Vagina (tissue), 2 donors: Measurements from ENCODE around the gene CP. TPM values are rescaled to one million over a fixed set of nuclear protein-coding genes. Genes with fewer than 3 reads are reported as not detected.

Source experiments
- DNase-seq, 2 donors: peaks; one replicate each; pipeline ENCODE4 v3.0.0-alpha.2; 2017; ENCODE audit errors: extremely low spot score in 2 of 2
- H3K27ac ChIP-seq: fragments of 200-600 bp; sonication (generic); one replicate; pipeline ENCODE4 v1.5.1; 2019
- H3K27me3 ChIP-seq: fragments of 200-600 bp; sonication (generic); one replicate; pipeline ENCODE4 v1.5.1; 2019
- H3K36me3 ChIP-seq, 2 donors: fragments of 200-600 bp; sonication (generic); one replicate each; pipeline ENCODE4 v1.5.1; 2017 to 2019
- H3K4me1 ChIP-seq: fragments of 200-600 bp; sonication (generic); one replicate; pipeline ENCODE4 v1.5.1; 2019
- H3K4me3 ChIP-seq, 2 donors: fragments of 200-600 bp; sonication (generic); 1 replicate in 1 of 2; 2 replicates in 1 of 2; pipeline ENCODE4 v1.5.1; 2016 to 2019
- H3K9me3 ChIP-seq: fragments of 200-600 bp; sonication (generic); one replicate; pipeline ENCODE4 v1.5.1; 2019
- CTCF ChIP-seq, 3 experiments: fragments of 450-650 bp in 2 of 3; fragments of 200-600 bp in 1 of 3; sonication (generic) in 1 of 3; IDR thresholded peaks; one replicate each; pipeline ENCODE4 v1.5.1; 2017 to 2019; ENCODE audit warnings: antibody characterized with exemption in 3 of 3, mild to moderate bottlenecking in 2 of 3, moderate library complexity in 2 of 3
- POLR2A ChIP-seq, 2 donors: fragments of 450-650 bp; IDR thresholded peaks; one replicate each; pipeline ENCODE4 v1.6.1; 2017; ENCODE audit warnings: antibody characterized with exemption in 2 of 2, mild to moderate bottlenecking in 2 of 2, moderate library complexity in 2 of 2
- POLR2AphosphoS5 ChIP-seq, 2 donors: sonication (generic); formaldehyde crosslinking; IDR thresholded peaks; one replicate each; pipeline ENCODE4 v1.9.0; 2017; ENCODE audit warnings: antibody characterized with exemption in 2 of 2, mild to moderate bottlenecking in 2 of 2, low read depth in 1 of 2; ENCODE audit not compliant: insufficient read depth in 1 of 2
- intact Hi-C: fragments of 100-400 bp; cut with DNase I; formaldehyde crosslinking; loops from one replicate; pipeline ENCODE4 v1.15.1; 2023
- total RNA-seq: library from RNA; depleted of rRNA; stranded (reverse); fragments of >200 nt; gene quantifications from one replicate; pipeline ENCODE4 v1.2.3, GENCODE V29; 2016

CP gene
- total RNA-seq, 1 donor from 2014 or later = 26.3 TPM

GRCh38 chr3:149209431-149209830, 12.2 kb downstream of the CP start:
- intact Hi-C loops = no loop called here
- no peak for TF ChIP-seq POLR2A (IDR thresholded peaks at IDR 0.05)
- no peak for TF ChIP-seq CTCF (IDR thresholded peaks at IDR 0.05)
- TF ChIP-seq POLR2AphosphoS5 (IDR thresholded peaks at IDR 0.05; ENCODE audit: insufficient read depth in 1 of 2, low read depth in 1 of 2) = no peak

GRCh38 chr3:149207475-149207874, 14.2 kb downstream of the CP start:
- no peak for DNase-seq
- Histone ChIP-seq H3K27me3 (no peaks in the 10 kb centered on the region), H3K9me3 (no peaks in the 10 kb centered on the region), H3K4me3 (no peak overlapping the region), H3K27ac (no peak overlapping the region), H3K36me3 (no peaks in the 10 kb centered on the region), H3K4me1 (no peaks in the 10 kb centered on the region)
- intact Hi-C loops = no loop called here
- TF ChIP-seq CTCF (IDR thresholded peaks at IDR 0.05) (no peak), POLR2A (IDR thresholded peaks at IDR 0.05) (no peak), POLR2AphosphoS5 (IDR thresholded peaks at IDR 0.05; ENCODE audit: insufficient read depth in 1 of 2, low read depth in 1 of 2) (no peak)

More at GRCh38 chr3:149209431-149209830, 12.2 kb downstream of the CP start:
- no peak for DNase-seq
- Histone ChIP-seq H3K27ac (no peak overlapping the region), H3K27me3 (no peaks in the 10 kb centered on the region), H3K9me3 (no peaks in the 10 kb centered on the region), H3K4me3 (no peak overlapping the region), H3K4me1 (no peaks in the 10 kb centered on the region), H3K36me3 (no peaks in the 10 kb centered on the region)

DNA sequence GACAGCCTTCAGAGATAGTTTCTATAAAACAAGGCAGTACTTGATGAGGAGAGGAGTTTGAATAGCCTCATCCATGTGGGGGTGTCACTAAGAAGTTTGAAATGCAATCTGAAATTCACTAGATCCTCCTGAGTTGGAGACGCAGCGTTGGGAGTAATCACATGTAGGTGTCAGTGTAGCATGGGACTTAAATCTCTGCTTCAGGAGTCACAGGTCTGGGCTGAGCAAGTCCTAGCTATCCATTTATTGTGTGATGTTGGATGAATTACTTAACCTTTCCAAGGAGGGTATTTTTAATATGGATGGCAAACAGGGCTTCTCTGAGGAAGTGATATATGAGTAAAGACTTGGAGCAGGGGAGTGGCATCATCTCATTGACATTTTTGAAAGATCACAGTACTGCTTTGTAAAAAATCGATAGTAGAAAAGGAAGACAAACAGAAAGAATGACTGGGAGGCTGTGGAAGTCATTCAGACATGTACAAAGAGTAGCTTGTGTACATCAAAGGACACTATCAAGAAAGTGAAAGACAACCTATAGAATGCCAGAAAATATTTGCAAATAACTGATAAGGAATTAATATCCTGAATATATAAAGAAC, 17.1 kb downstream of the CP start:
- no peak for TF ChIP-seq POLR2A (IDR thresholded peaks at IDR 0.05)
- no peak for TF ChIP-seq POLR2AphosphoS5 (IDR thresholded peaks at IDR 0.05; ENCODE audit: insufficient read depth in 1 of 2, low read depth in 1 of 2)
- no peak for TF ChIP-seq CTCF (IDR thresholded peaks at IDR 0.05)
- DNase-seq = no peak
- intact Hi-C loops = no loop called here
- H3K9me3 ChIP-seq = no peaks in the 10 kb centered on the region
- H3K4me3 ChIP-seq = no peak overlapping the region
- no peaks in the 10 kb centered on the region for H3K36me3 ChIP-seq
- no peaks in the 10 kb centered on the region for H3K4me1 ChIP-seq
- no peaks in the 10 kb centered on the region for H3K27me3 ChIP-seq
- no peak overlapping the region for H3K27ac ChIP-seq

GRCh38 chr3:149203758-149204157, 17.9 kb downstream of the CP start:
- no peak overlapping the region for H3K27ac ChIP-seq
- intact Hi-C loops = no loop called here

More at GRCh38 chr3:149203758-149204157, 17.9 kb downstream of the CP start:
- no peak for DNase-seq
- TF ChIP-seq CTCF (IDR thresholded peaks at IDR 0.05) (no peak), POLR2AphosphoS5 (IDR thresholded peaks at IDR 0.05; ENCODE audit: insufficient read depth in 1 of 2, low read depth in 1 of 2) (no peak), POLR2A (IDR thresholded peaks at IDR 0.05) (no peak)
- Histone ChIP-seq H3K36me3 (no peaks in the 10 kb centered on the region), H3K4me3 (no peak overlapping the region), H3K9me3 (no peaks in the 10 kb centered on the region), H3K4me1 (no peaks in the 10 kb centered on the region), H3K27me3 (no peaks in the 10 kb centered on the region)
